ENCODE data around the gene SH3RF3. TPM values are rescaled to one million over a fixed set of nuclear protein-coding genes. Genes with fewer than 3 reads are reported as not detected.

Gene SH3RF3
- total RNA-seq, 1 experiment from 2014 or later: 0.98 TPM

DNA sequence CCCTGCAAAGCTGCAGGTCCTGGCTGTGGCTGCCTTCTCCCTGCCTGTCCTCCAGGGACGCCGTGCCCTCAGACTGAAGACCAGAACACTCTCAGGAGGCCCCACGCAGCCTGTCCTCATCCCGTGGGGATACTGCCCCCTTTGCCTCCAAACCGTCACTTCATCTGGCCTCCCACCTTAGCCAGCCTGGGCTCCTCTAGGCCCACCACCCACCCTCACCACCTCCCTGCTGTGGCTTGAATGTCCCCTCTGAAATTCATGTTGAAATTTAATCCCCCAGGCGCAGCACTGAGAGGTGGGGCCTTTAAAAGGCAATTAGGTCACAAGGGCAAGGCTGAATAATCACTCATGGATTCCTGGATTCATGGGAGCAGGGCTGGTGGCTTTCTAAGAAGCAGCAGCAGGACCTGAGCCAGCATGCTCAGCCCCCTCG lies 286.6 kb downstream of the SH3RF3 start:
- H3K4me1 ChIP-seq: peaks cover 13% of the 10 kb centered on the region
- no peaks in the 10 kb centered on the region for H3K27me3 Mint-ChIP-seq (ENCODE audit: insufficient read depth, unreplicated experiment)
- H3K4me3 Mint-ChIP-seq (ENCODE audit: unreplicated experiment): no peak overlapping the region
- TF ChIP-seq, protein P1, sequence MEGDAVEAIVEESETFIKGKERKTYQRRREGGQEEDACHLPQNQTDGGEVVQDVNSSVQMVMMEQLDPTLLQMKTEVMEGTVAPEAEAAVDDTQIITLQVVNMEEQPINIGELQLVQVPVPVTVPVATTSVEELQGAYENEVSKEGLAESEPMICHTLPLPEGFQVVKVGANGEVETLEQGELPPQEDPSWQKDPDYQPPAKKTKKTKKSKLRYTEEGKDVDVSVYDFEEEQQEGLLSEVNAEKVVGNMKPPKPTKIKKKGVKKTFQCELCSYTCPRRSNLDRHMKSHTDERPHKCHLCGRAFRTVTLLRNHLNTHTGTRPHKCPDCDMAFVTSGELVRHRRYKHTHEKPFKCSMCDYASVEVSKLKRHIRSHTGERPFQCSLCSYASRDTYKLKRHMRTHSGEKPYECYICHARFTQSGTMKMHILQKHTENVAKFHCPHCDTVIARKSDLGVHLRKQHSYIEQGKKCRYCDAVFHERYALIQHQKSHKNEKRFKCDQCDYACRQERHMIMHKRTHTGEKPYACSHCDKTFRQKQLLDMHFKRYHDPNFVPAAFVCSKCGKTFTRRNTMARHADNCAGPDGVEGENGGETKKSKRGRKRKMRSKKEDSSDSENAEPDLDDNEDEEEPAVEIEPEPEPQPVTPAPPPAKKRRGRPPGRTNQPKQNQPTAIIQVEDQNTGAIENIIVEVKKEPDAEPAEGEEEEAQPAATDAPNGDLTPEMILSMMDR (IDR thresholded peaks at IDR 0.05; ENCODE audit: insufficient read depth in 1 of 2, low read depth in 1 of 2, low read length in 1 of 2, severe bottlenecking in 1 of 2, unreplicated experiment in 1 of 2): no peak
- ChIA-PET CTCF (no interaction called here), POLR2A (no interaction called here)
- H3K4me3 ChIP-seq (ENCODE audit: low read depth, low read length): no peak overlapping the region
- DNase-seq: no peak
- H3K27ac Mint-ChIP-seq (ENCODE audit: unreplicated experiment): no peak overlapping the region
- no peaks in the 10 kb centered on the region for H3K9me3 ChIP-seq
- no peaks in the 10 kb centered on the region for H3K36me3 ChIP-seq (ENCODE audit: control insufficient read depth, insufficient read depth, low read length)
- H3K27me3 ChIP-seq (replicated peaks; ENCODE audit: control insufficient read depth, insufficient read depth, low read length): no peaks in the 10 kb centered on the region
- intact Hi-C loops (cut with micrococcal nuclease; ENCODE audit: unreplicated experiment): no loop called here
- BruUV-seq (replicated peaks): no TSS peak
- peaks cover 6% of the 10 kb centered on the region for H3K4me1 Mint-ChIP-seq (ENCODE audit: low read depth, unreplicated experiment)
- H3K36me3 Mint-ChIP-seq (ENCODE audit: insufficient read depth, unreplicated experiment): no peaks in the 10 kb centered on the region
- H3K9me3 Mint-ChIP-seq (ENCODE audit: unreplicated experiment): no peaks in the 10 kb centered on the region

GRCh38 chr2:109417701-109418335 lies 288.8 kb downstream of the SH3RF3 start:
- Histone ChIP-seq H3K4me3 (ENCODE audit: low read depth, low read length) (no peak overlapping the region), H3K9me3 (no peaks in the 10 kb centered on the region), H3K4me1 (peaks cover 13% of the 10 kb centered on the region), H3K27me3 (replicated peaks; ENCODE audit: control insufficient read depth, insufficient read depth, low read length) (no peaks in the 10 kb centered on the region), H3K36me3 (ENCODE audit: control insufficient read depth, insufficient read depth, low read length) (no peaks in the 10 kb centered on the region)
- no TSS peak for BruUV-seq (replicated peaks)
- Mint-ChIP-seq H3K9me3 (ENCODE audit: unreplicated experiment) (no peaks in the 10 kb centered on the region), H3K4me3 (ENCODE audit: unreplicated experiment) (no peak overlapping the region), H3K27me3 (ENCODE audit: insufficient read depth, unreplicated experiment) (no peaks in the 10 kb centered on the region), H3K27ac (ENCODE audit: unreplicated experiment) (peak overlapping the region; percentile 21), H3K4me1 (ENCODE audit: low read depth, unreplicated experiment) (peaks cover 6% of the 10 kb centered on the region), H3K36me3 (ENCODE audit: insufficient read depth, unreplicated experiment) (no peaks in the 10 kb centered on the region)
- intact Hi-C loops (cut with micrococcal nuclease; ENCODE audit: unreplicated experiment): no loop called here
- TF ChIP-seq, protein P1 (IDR thresholded peaks at IDR 0.05; ENCODE audit: insufficient read depth in 1 of 2, low read depth in 1 of 2, low read length in 1 of 2, severe bottlenecking in 1 of 2, unreplicated experiment in 1 of 2): no peak
- ChIA-PET CTCF (interaction anchor here (0.6 to 1.5 kb wide), 2 partner anchors 9 to 92 kb away, joined by 3 to 6 read pairs; no protein-coding TSS in a partner anchor), POLR2A (no interaction called here)
- peak; percentile 52 to 74 for DNase-seq

- Mint-ChIP-seq H3K27me3 (ENCODE audit: insufficient read depth, unreplicated experiment) (no peaks in the 10 kb centered on the region), H3K36me3 (ENCODE audit: insufficient read depth, unreplicated experiment) (no peaks in the 10 kb centered on the region), H3K9me3 (ENCODE audit: unreplicated experiment) (no peaks in the 10 kb centered on the region), H3K27ac (ENCODE audit: unreplicated experiment) (no peak overlapping the region), H3K4me1 (ENCODE audit: low read depth, unreplicated experiment) (peaks cover 10% of the 10 kb centered on the region), H3K4me3 (ENCODE audit: unreplicated experiment) (no peak overlapping the region)
- no peak for DNase-seq
- CTCF ChIA-PET: interaction anchor here (1.5 kb wide), 1 partner anchor 91 kb away, joined by 6 read pairs; no protein-coding TSS in a partner anchor
- TF ChIP-seq, protein P1 (IDR thresholded peaks at IDR 0.05; ENCODE audit: insufficient read depth in 1 of 2, low read depth in 1 of 2, low read length in 1 of 2, severe bottlenecking in 1 of 2, unreplicated experiment in 1 of 2): no peak
- POLR2A ChIA-PET: no interaction called here
- Histone ChIP-seq H3K4me3 (ENCODE audit: low read depth, low read length) (no peak overlapping the region), H3K9me3 (no peaks in the 10 kb centered on the region), H3K4me1 (peaks cover 13% of the 10 kb centered on the region), H3K36me3 (ENCODE audit: control insufficient read depth, insufficient read depth, low read length) (no peaks in the 10 kb centered on the region), H3K27me3 (replicated peaks; ENCODE audit: control insufficient read depth, insufficient read depth, low read length) (no peaks in the 10 kb centered on the region)
- no TSS peak for BruUV-seq (replicated peaks)
- intact Hi-C loops (cut with micrococcal nuclease; ENCODE audit: unreplicated experiment): no loop called here
Measured at GRCh38 chr2:109418716-109419115, 289.7 kb downstream of the SH3RF3 start.

Data from Caco-2 (cell line).